Effector memory CD4-positive, alpha-beta T cell (primary cell): Measurements from ENCODE around the gene RALGAPA2.

Experiments
- DNase-seq, 3 donors: peaks; one replicate each; pipeline ENCODE4 v3.0.0-alpha.2; 2020
- H3K27ac ChIP-seq: 2 replicates; pipeline ENCODE4 v1.7.0; 2013; ENCODE audit warnings: mild to moderate bottlenecking, low read length, moderate library complexity; ENCODE audit not compliant: insufficient read depth, poor library complexity, severe bottlenecking
- H3K27me3 ChIP-seq: replicated peaks from 2 replicates; pipeline ENCODE4 v1.7.0; 2013; ENCODE audit warnings: mild to moderate bottlenecking, low read length; ENCODE audit not compliant: insufficient read depth, control insufficient read depth, poor library complexity, severe bottlenecking
- H3K36me3 ChIP-seq: 2 replicates; pipeline ENCODE4 v1.7.0; 2013; ENCODE audit warnings: mild to moderate bottlenecking, low read length, moderate library complexity; ENCODE audit not compliant: control insufficient read depth, insufficient read depth
- H3K4me1 ChIP-seq: 2 replicates; pipeline ENCODE4 v1.7.0; 2013; ENCODE audit warnings: low read length, mild to moderate bottlenecking; ENCODE audit not compliant: control insufficient read depth, insufficient read depth, poor library complexity, severe bottlenecking
- H3K4me3 ChIP-seq: 2 replicates; pipeline ENCODE4 v1.7.0; 2013; ENCODE audit warnings: low read length, low read depth, mild to moderate bottlenecking; ENCODE audit not compliant: insufficient read depth, poor library complexity, severe bottlenecking
- H3K9me3 ChIP-seq: 2 replicates; pipeline ENCODE4 v1.7.0; 2013; ENCODE audit warnings: mild to moderate bottlenecking, low read length, moderate library complexity; ENCODE audit not compliant: control insufficient read depth

Gene RALGAPA2

GRCh38 chr20:20455926-20456325, 256.5 kb downstream of the RALGAPA2 start:
- Histone ChIP-seq H3K4me1 (no peaks in the 10 kb centered on the region), H3K27ac (no peak overlapping the region), H3K36me3 (no peaks in the 10 kb centered on the region), H3K4me3 (no peak overlapping the region), H3K9me3 (no peaks in the 10 kb centered on the region), H3K27me3 (no peaks in the 10 kb centered on the region)
- DNase-seq: no peak

- no peaks in the 10 kb centered on the region for H3K4me1 ChIP-seq
- H3K9me3 ChIP-seq: no peaks in the 10 kb centered on the region
- DNase-seq: no peak
These were observed 257.4 kb downstream of the RALGAPA2 start for GRCh38 chr20:20454850-20455627.

GRCh38 chr20:20454367-20454766, 258.1 kb downstream of the RALGAPA2 start:
- no peaks in the 10 kb centered on the region for H3K36me3 ChIP-seq
- DNase-seq: no peak
- H3K27ac ChIP-seq: no peak overlapping the region
- H3K27me3 ChIP-seq: no peaks in the 10 kb centered on the region
- no peaks in the 10 kb centered on the region for H3K9me3 ChIP-seq
- H3K4me1 ChIP-seq: no peaks in the 10 kb centered on the region
- H3K4me3 ChIP-seq: no peak overlapping the region

More at GRCh38 chr20:20454850-20455627, 257.4 kb downstream of the RALGAPA2 start:
- Histone ChIP-seq H3K4me3 (no peak overlapping the region), H3K27me3 (no peaks in the 10 kb centered on the region), H3K36me3 (no peaks in the 10 kb centered on the region), H3K27ac (no peak overlapping the region)

- peak; percentile 22 to 32 (median 22) for DNase-seq
- Histone ChIP-seq H3K36me3 (no peaks in the 10 kb centered on the region), H3K27ac (no peak overlapping the region), H3K4me1 (no peaks in the 10 kb centered on the region), H3K27me3 (no peaks in the 10 kb centered on the region), H3K9me3 (no peaks in the 10 kb centered on the region), H3K4me3 (peak overlapping the region; percentile 13)
These were observed 260.2 kb downstream of the RALGAPA2 start for GRCh38 chr20:20452254-20452676.

- no peaks in the 10 kb centered on the region for H3K4me1 ChIP-seq
- H3K27me3 ChIP-seq: no peaks in the 10 kb centered on the region
- H3K36me3 ChIP-seq: no peaks in the 10 kb centered on the region
- DNase-seq: no peak
- H3K27ac ChIP-seq: no peak overlapping the region
- no peak overlapping the region for H3K4me3 ChIP-seq
- no peaks in the 10 kb centered on the region for H3K9me3 ChIP-seq
These were observed 261.9 kb downstream of the RALGAPA2 start for GRCh38 chr20:20450521-20450920.

- H3K27me3 ChIP-seq: no peaks in the 10 kb centered on the region
- no peak overlapping the region for H3K27ac ChIP-seq
- DNase-seq: no peak
- no peak overlapping the region for H3K4me3 ChIP-seq
- no peaks in the 10 kb centered on the region for H3K36me3 ChIP-seq
- H3K9me3 ChIP-seq: no peaks in the 10 kb centered on the region
- H3K4me1 ChIP-seq: no peaks in the 10 kb centered on the region
These were observed 263.6 kb downstream of the RALGAPA2 start for GRCh38 chr20:20448881-20449280.

GRCh38 chr20:20447196-20447595, 265.2 kb downstream of the RALGAPA2 start:
- Histone ChIP-seq H3K27ac (no peak overlapping the region), H3K4me1 (no peaks in the 10 kb centered on the region), H3K36me3 (no peaks in the 10 kb centered on the region), H3K9me3 (no peaks in the 10 kb centered on the region), H3K27me3 (no peaks in the 10 kb centered on the region), H3K4me3 (no peak overlapping the region)
- DNase-seq: no peak

- H3K27me3 ChIP-seq: no peaks in the 10 kb centered on the region
- no peak overlapping the region for H3K4me3 ChIP-seq
- H3K27ac ChIP-seq: no peak overlapping the region
- H3K9me3 ChIP-seq: no peaks in the 10 kb centered on the region
- H3K36me3 ChIP-seq: no peaks in the 10 kb centered on the region
- no peaks in the 10 kb centered on the region for H3K4me1 ChIP-seq
- DNase-seq: no peak
These were observed 265.9 kb downstream of the RALGAPA2 start for GRCh38 chr20:20446425-20447015.

GRCh38 chr20:20446001-20446400, 266.4 kb downstream of the RALGAPA2 start:
- H3K9me3 ChIP-seq: no peaks in the 10 kb centered on the region

GRCh38 chr20:20443504-20443903, 268.9 kb downstream of the RALGAPA2 start:
- no peaks in the 10 kb centered on the region for H3K9me3 ChIP-seq
- H3K36me3 ChIP-seq: no peaks in the 10 kb centered on the region
- H3K27me3 ChIP-seq: no peaks in the 10 kb centered on the region
- H3K4me1 ChIP-seq: no peaks in the 10 kb centered on the region
- no peak overlapping the region for H3K27ac ChIP-seq
- no peak overlapping the region for H3K4me3 ChIP-seq
- no peak for DNase-seq

More at GRCh38 chr20:20446001-20446400, 266.4 kb downstream of the RALGAPA2 start:
- Histone ChIP-seq H3K36me3 (no peaks in the 10 kb centered on the region), H3K27ac (no peak overlapping the region), H3K4me3 (no peak overlapping the region), H3K4me1 (no peaks in the 10 kb centered on the region), H3K27me3 (no peaks in the 10 kb centered on the region)
- no peak for DNase-seq
